Measurements from ENCODE around the gene SURF1. TPM values are rescaled to one million over a fixed set of nuclear protein-coding genes. Genes with fewer than 3 reads are reported as not detected.
"Not testable (repeated sequence)": the region's sequence is repeated elsewhere in the genome, so short reads cannot be mapped to it uniquely, and the experiment has no call there.

The SURF1 gene
- total RNA-seq, 1 experiment from 2014 or later: 71.7 TPM

- Histone ChIP-seq H3K4me3 (replicated peaks in 1 of 2; ENCODE audit: low read depth in 1 of 2, low read length in 2 of 2) (no peak overlapping the region), H3K9me2 (ENCODE audit: insufficient read depth) (no peaks in the 10 kb centered on the region), H4K20me1 (ENCODE audit: insufficient read depth) (0 out of 2 replicates have a peak, but pooled peaks cover 6% of the 10 kb centered on the region), H3K9ac (ENCODE audit: low read length) (no peak overlapping the region), H3K27ac (ENCODE audit: low read depth, low read length) (no peak overlapping the region), H3K4me2 (ENCODE audit: low read length) (peak overlapping the region; percentile 55), H3K36me3 (ENCODE audit: control insufficient read depth in 1 of 2, insufficient read depth in 2 of 2, low read length in 2 of 2) (peaks cover 2 to 6% of the 10 kb centered on the region in 2 experiments; a peak in 3 of 4 replicates), H2AFZ (ENCODE audit: low read depth, low read length, poor library complexity, severe bottlenecking) (no peak overlapping the region), H3K9me3 (ENCODE audit: control insufficient read depth in 1 of 2, insufficient read depth in 1 of 2, low read depth in 1 of 2, low read length in 2 of 2) (peaks cover 0 to 2% of the 10 kb centered on the region in 2 experiments; a peak in 1 of 4 replicates), H3K27me3 (ENCODE audit: insufficient read depth, low read length) (no peaks in the 10 kb centered on the region), H3K4me1 (ENCODE audit: control insufficient read depth in 1 of 2, insufficient read depth in 2 of 2, low read length in 2 of 2) (peaks cover 21 to 29% of the 10 kb centered on the region in 2 experiments), H3K79me2 (ENCODE audit: insufficient read depth, low read length) (peaks cover 31% of the 10 kb centered on the region)
- ChIA-PET RAD21 (ENCODE audit: low non-redundant PET in 1 of 2, low total read pairs in 2 of 2, uncharacterized antibody in 2 of 2, unreplicated experiment in 2 of 2) (interaction anchor here in 1 of 2 experiments (0.5 kb wide), 1 partner anchor 181 kb away, joined by 3 read pairs; no protein-coding TSS in a partner anchor), POLR2A (interaction anchor here (2.7 kb wide), 1 partner anchor 29 kb away, joined by 15 read pairs; the partner anchor contains the start of genes MED22 and RPL7A), CTCF (interaction anchor here (1.0 to 1.5 kb wide), 2 partner anchors 48 to 109 kb away, joined by 3 read pairs; no protein-coding TSS in a partner anchor)
- BruUV-seq (replicated peaks): no TSS peak
- ATAC-seq: peak; percentile 18; the same call in 1 of the 2 replicates
- TF ChIP-seq ELF1 (IDR thresholded peaks at IDR 0.05; ENCODE audit: borderline replicate concordance, low read depth): no peak
- TF ChIP-seq, protein P1, sequence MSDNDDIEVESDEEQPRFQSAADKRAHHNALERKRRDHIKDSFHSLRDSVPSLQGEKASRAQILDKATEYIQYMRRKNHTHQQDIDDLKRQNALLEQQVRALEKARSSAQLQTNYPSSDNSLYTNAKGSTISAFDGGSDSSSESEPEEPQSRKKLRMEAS (IDR thresholded peaks at IDR 0.05): 0 out of 2 replicates have a peak, but pooled peaks have one; percentile 36
- DNase-seq (ENCODE audit: low read depth, low spot score): no peak
- intact Hi-C loops (cut with micrococcal nuclease): no loop called here
These were observed 21.5 kb upstream of the SURF1 start for GRCh38 chr9:133377721-133378216.

DNA sequence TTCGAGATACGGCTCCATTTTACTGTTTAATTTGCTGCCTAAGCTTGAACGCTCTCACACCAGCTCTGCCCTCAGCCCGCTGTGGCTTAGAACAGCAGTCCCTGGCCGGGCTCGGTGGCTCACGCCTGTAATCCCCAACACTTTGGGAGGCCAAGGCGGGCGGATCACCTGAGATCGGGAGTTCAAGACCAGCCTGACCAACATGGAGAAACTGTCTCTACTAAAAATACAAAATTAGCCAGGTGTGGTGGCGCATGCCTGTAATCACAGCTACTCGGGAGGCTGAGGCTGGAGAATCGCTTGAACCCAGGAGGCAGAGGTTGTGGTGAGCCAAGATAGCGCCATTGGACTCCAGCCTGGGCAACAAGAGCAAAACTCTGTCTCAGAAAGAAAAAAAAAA lies 21.0 kb upstream of the SURF1 start:
- H3K27ac ChIP-seq (ENCODE audit: low read depth, low read length); H3K36me3 ChIP-seq (ENCODE audit: control insufficient read depth in 1 of 2, insufficient read depth in 2 of 2, low read length in 2 of 2); intact Hi-C loops (cut with micrococcal nuclease); H3K4me3 ChIP-seq (replicated peaks in 1 of 2; ENCODE audit: low read depth in 1 of 2, low read length in 2 of 2); DNase-seq (ENCODE audit: low read depth, low spot score); BruUV-seq (replicated peaks); H3K27me3 ChIP-seq (ENCODE audit: insufficient read depth, low read length); H2AFZ ChIP-seq (ENCODE audit: low read depth, low read length, poor library complexity, severe bottlenecking); H4K20me1 ChIP-seq (ENCODE audit: insufficient read depth); H3K9me3 ChIP-seq (ENCODE audit: control insufficient read depth in 1 of 2, insufficient read depth in 1 of 2, low read depth in 1 of 2, low read length in 2 of 2); H3K9ac ChIP-seq (ENCODE audit: low read length); H3K9me2 ChIP-seq (ENCODE audit: insufficient read depth); ATAC-seq: not testable (repeated sequence)
- RAD21 ChIA-PET (ENCODE audit: low non-redundant PET in 1 of 2, low total read pairs in 2 of 2, uncharacterized antibody in 2 of 2, unreplicated experiment in 2 of 2): interaction anchor here in 1 of 2 experiments (0.5 kb wide), 1 partner anchor 180 kb away, joined by 3 read pairs; no protein-coding TSS in a partner anchor
- CTCF ChIA-PET: interaction anchor here (0.7 to 1.5 kb wide), 4 partner anchors 37 to 352 kb away, joined by 3 read pairs; no protein-coding TSS in a partner anchor
- Histone ChIP-seq H3K4me2 (ENCODE audit: low read length) (peak overlapping the region; percentile 55; the same call in 1 of the 2 replicates), H3K4me1 (ENCODE audit: control insufficient read depth in 1 of 2, insufficient read depth in 2 of 2, low read length in 2 of 2) (peaks cover 21 to 29% of the 10 kb centered on the region in 2 experiments), H3K79me2 (ENCODE audit: insufficient read depth, low read length) (peaks cover 36% of the 10 kb centered on the region)
- POLR2A ChIA-PET: interaction anchor here (0.8 to 2.7 kb wide), 2 partner anchors 29 to 102 kb away, joined by 3 to 15 read pairs; partner anchors contain the start of genes MED22, RPL7A and SLC2A6

Data from HCT116 (cell line).